Activated CD4-positive, alpha-beta T cell treated with anti-CD3 and anti-CD28 coated beads for 36 hours (primary cell): ENCODE results near the gene CNTNAP2. TPM values are rescaled to one million over a fixed set of nuclear protein-coding genes. Genes with fewer than 3 reads are reported as not detected.

ENCODE experiments used
- ATAC-seq: fragments of 200-7000 bp; cut with Tn5 transposase; one replicate; pipeline ENCODE4 v1.10.0; 2021; ENCODE audit warnings: mild to moderate bottlenecking, moderate library complexity
- CTCF ChIA-PET: fragments of 350-600 bp; sonication (Branson Sonifier 250); formaldehyde crosslinking; loops from one replicate; lab custom pipeline; 2021; ENCODE audit warnings: antibody characterized with exemption; lab: Charles Lee
- POLR2A ChIA-PET: fragments of 350-600 bp; sonication (Branson Sonifier 250); formaldehyde crosslinking; loops from one replicate; lab custom pipeline; 2021; ENCODE audit warnings: antibody characterized with exemption, inconsistent platforms; lab: Charles Lee
- DNase-seq: peaks from one replicate; pipeline ENCODE4 v3.0.0-alpha.2; 2020
- H3K27ac Mint-ChIP-seq: one replicate; pipeline ENCODE4 v1.8.0; 2021; ENCODE audit warnings: mixed read lengths
- H3K27me3 Mint-ChIP-seq: one replicate; pipeline ENCODE4 v1.8.0; 2021; ENCODE audit warnings: mixed read lengths
- H3K36me3 Mint-ChIP-seq: one replicate; pipeline ENCODE4 v1.8.0; 2021; ENCODE audit warnings: low read depth, mixed read lengths
- H3K4me1 Mint-ChIP-seq: one replicate; pipeline ENCODE4 v1.8.0; 2021; ENCODE audit warnings: mixed read lengths
- H3K4me3 Mint-ChIP-seq: one replicate; pipeline ENCODE4 v1.8.0; 2021; ENCODE audit warnings: mild to moderate bottlenecking, moderate library complexity, mixed read lengths
- H3K9me3 Mint-ChIP-seq: one replicate; pipeline ENCODE4 v1.8.0; 2021; ENCODE audit warnings: low read depth, mixed read lengths
- intact Hi-C, 2 experiments: fragments of 100-400 bp; cut with DNase I in 1 of 2; cut with micrococcal nuclease in 1 of 2; formaldehyde crosslinking; loops; one replicate each; pipeline versions ENCODE4 v1.14.2 to v1.15.1; 2022 to 2024; cut with DNase I, micrococcal nuclease
- total RNA-seq, 2 experiments: library from RNA; stranded (reverse); gene quantifications; one replicate each; pipeline ENCODE4 v1.2.3, GENCODE V29; 2021

CNTNAP2 gene
- total RNA-seq, 2 experiments from 2014 or later: not detected

GRCh38 chr7:146433501-146433900 lies 316.9 kb downstream of the CNTNAP2 start:
- H3K27ac Mint-ChIP-seq: no peak overlapping the region
- ATAC-seq: no peak
- no peaks in the 10 kb centered on the region for H3K4me1 Mint-ChIP-seq
- no peak overlapping the region for H3K4me3 Mint-ChIP-seq
- intact Hi-C loops: no loop called here
- H3K36me3 Mint-ChIP-seq: no peaks in the 10 kb centered on the region
- DNase-seq: no peak
- peaks cover 5% of the 10 kb centered on the region for H3K9me3 Mint-ChIP-seq
- POLR2A ChIA-PET: no interaction called here
- CTCF ChIA-PET: no interaction called here
- no peaks in the 10 kb centered on the region for H3K27me3 Mint-ChIP-seq

DNA sequence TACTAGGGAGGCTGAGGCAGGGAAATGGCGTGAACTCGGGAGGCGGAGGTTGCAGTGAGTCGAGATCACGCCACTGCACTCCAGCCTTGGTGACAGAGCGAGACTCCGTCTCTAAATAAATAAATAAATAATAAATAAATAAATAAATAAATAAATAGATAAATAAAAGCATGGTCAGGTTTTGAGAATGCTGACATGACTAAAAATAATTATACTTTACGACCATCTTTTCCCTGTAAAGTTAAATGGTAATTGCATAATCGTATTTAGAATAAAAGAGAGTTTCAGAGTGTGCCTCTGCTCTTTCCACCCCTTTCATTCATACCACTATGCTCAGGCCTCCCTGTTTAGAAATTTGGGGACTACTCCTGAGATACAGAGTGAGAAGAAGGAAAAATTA lies 326.5 kb downstream of the CNTNAP2 start:
- ATAC-seq (no peak), DNase-seq (no peak)
- Mint-ChIP-seq H3K27me3 (no peaks in the 10 kb centered on the region), H3K9me3 (peaks cover 4% of the 10 kb centered on the region), H3K36me3 (no peaks in the 10 kb centered on the region), H3K4me3 (no peak overlapping the region), H3K4me1 (no peaks in the 10 kb centered on the region), H3K27ac (no peak overlapping the region)
- intact Hi-C loops: no loop called here
- ChIA-PET POLR2A (no interaction called here), CTCF (interaction anchor here (0.7 kb wide), 1 partner anchor 111 kb away, joined by 3 read pairs; no protein-coding TSS in a partner anchor)

DNA sequence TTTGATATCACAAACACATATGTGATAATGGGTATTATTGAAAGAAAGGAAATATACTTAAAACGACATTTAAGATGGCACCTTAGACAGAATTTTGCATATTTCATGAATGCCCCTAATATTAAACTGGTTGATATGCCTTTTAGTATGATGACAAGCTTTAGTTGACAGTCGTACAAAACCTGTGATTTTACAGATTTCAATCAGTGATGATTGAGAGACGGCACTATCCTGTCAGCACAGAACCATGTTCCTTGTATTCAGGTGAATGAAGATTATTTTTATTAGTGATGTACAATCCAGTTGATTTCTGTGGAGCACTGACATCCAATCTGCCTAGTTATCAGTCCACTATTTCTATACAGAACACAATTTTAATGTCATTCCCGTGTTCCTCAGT lies 333.0 kb downstream of the CNTNAP2 start:
- CTCF ChIA-PET: no interaction called here

DNA sequence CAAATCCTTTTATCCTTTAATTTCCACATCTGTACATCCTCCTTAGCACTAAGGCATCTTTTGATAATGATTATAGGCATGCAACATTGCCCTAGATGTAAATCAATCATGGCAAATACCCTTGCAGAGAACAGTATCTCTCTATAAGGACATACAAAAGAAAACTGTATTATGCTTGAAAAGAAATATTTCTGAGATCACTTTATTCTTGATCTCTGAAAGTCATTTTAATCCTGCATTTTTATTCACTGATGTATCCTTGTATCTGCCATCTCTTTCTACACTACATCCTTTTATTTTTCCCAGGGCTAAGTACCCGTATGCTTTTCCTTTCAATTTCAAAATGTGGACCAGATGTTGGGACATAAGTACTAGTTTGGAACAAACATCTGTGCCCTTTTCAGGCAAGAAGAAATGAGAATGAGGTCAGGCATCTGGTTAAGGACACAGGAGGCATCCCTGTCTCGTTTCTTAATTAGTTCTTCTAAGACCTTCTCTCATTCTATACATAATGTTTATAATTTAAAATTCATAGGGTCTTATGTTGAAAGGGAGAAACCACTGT lies 338.6 kb downstream of the CNTNAP2 start:
- ATAC-seq (no peak), DNase-seq (no peak)
- Mint-ChIP-seq H3K27ac (no peak overlapping the region), H3K27me3 (no peaks in the 10 kb centered on the region), H3K36me3 (no peaks in the 10 kb centered on the region), H3K9me3 (peaks cover 1% of the 10 kb centered on the region), H3K4me3 (no peak overlapping the region), H3K4me1 (no peaks in the 10 kb centered on the region)
- ChIA-PET POLR2A (no interaction called here), CTCF (interaction anchor here (0.7 kb wide), 1 partner anchor 40 kb away, joined by 3 read pairs; no protein-coding TSS in a partner anchor)
- intact Hi-C loops: no loop called here

More for the DNA sequence above, 333.0 kb downstream of the CNTNAP2 start:
- Mint-ChIP-seq H3K9me3 (peaks cover 1% of the 10 kb centered on the region), H3K27ac (no peak overlapping the region), H3K4me3 (no peak overlapping the region), H3K4me1 (no peaks in the 10 kb centered on the region), H3K27me3 (no peaks in the 10 kb centered on the region), H3K36me3 (no peaks in the 10 kb centered on the region)
- POLR2A ChIA-PET: no interaction called here
- ATAC-seq: no peak
- intact Hi-C loops: no loop called here
- no peak for DNase-seq

DNA sequence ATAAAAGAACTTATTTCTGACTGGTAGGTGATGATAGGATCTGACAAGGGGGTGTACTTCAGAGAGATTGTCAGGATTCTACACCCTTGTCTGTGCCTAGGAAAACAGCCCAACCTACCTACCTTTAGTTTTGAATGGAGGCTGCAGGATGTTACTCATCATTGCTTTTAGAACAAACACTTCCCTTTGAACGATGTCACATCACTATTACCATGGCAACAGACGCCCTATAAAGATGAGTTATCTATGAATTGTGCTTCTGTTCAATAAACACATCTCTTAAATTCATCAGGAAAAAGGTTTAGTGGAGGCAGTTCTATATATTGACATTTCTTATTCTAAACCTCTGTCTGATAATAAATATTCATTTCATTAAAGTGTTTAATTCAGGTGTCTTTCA lies 362.4 kb downstream of the CNTNAP2 start:
- H3K36me3 Mint-ChIP-seq: no peaks in the 10 kb centered on the region

GRCh38 chr7:146486519-146486918 lies 369.9 kb downstream of the CNTNAP2 start:
- no peaks in the 10 kb centered on the region for H3K36me3 Mint-ChIP-seq
- ATAC-seq: no peak
- no peaks in the 10 kb centered on the region for H3K4me1 Mint-ChIP-seq
- H3K4me3 Mint-ChIP-seq: no peak overlapping the region
- ChIA-PET CTCF (no interaction called here), POLR2A (no interaction called here)
- no peak for DNase-seq
- no peaks in the 10 kb centered on the region for H3K27me3 Mint-ChIP-seq
- intact Hi-C loops: no loop called here
- no peaks in the 10 kb centered on the region for H3K9me3 Mint-ChIP-seq
- H3K27ac Mint-ChIP-seq: no peak overlapping the region

More for the DNA sequence above, 362.4 kb downstream of the CNTNAP2 start:
- POLR2A ChIA-PET: no interaction called here
- no peaks in the 10 kb centered on the region for H3K4me1 Mint-ChIP-seq
- ATAC-seq (no peak), DNase-seq (no peak)
- intact Hi-C loops: no loop called here
- H3K27me3 Mint-ChIP-seq: no peaks in the 10 kb centered on the region
- no peak overlapping the region for H3K4me3 Mint-ChIP-seq
- CTCF ChIA-PET: no interaction called here
- H3K27ac Mint-ChIP-seq: no peak overlapping the region
- H3K9me3 Mint-ChIP-seq: peaks cover 2% of the 10 kb centered on the region

GRCh38 chr7:146492017-146492416 lies 375.4 kb downstream of the CNTNAP2 start:
- H3K36me3 Mint-ChIP-seq: no peaks in the 10 kb centered on the region
- DNase-seq: no peak
- peaks cover 9% of the 10 kb centered on the region for H3K9me3 Mint-ChIP-seq
- no peak overlapping the region for H3K4me3 Mint-ChIP-seq
- no peak for ATAC-seq
- intact Hi-C loops: no loop called here
- POLR2A ChIA-PET: no interaction called here
- H3K27me3 Mint-ChIP-seq: no peaks in the 10 kb centered on the region
- H3K27ac Mint-ChIP-seq: no peak overlapping the region
- CTCF ChIA-PET: no interaction called here
- H3K4me1 Mint-ChIP-seq: no peaks in the 10 kb centered on the region

- Mint-ChIP-seq H3K9me3 (peaks cover 15% of the 10 kb centered on the region), H3K27me3 (no peaks in the 10 kb centered on the region), H3K36me3 (no peaks in the 10 kb centered on the region), H3K27ac (no peak overlapping the region), H3K4me1 (no peaks in the 10 kb centered on the region), H3K4me3 (no peak overlapping the region)
- intact Hi-C loops: no loop called here
- DNase-seq: no peak
- ChIA-PET POLR2A (no interaction called here), CTCF (no interaction called here)
- ATAC-seq: no peak
Observed at GRCh38 chr7:146494952-146495596, 378.5 kb downstream of the CNTNAP2 start.

- H3K4me1 Mint-ChIP-seq: no peaks in the 10 kb centered on the region
- no peak overlapping the region for H3K27ac Mint-ChIP-seq
- ChIA-PET CTCF (no interaction called here), POLR2A (no interaction called here)
- H3K36me3 Mint-ChIP-seq: no peaks in the 10 kb centered on the region
- ATAC-seq (no peak), DNase-seq (no peak)
- H3K9me3 Mint-ChIP-seq: peaks cover 17% of the 10 kb centered on the region
- no peak overlapping the region for H3K4me3 Mint-ChIP-seq
- H3K27me3 Mint-ChIP-seq: no peaks in the 10 kb centered on the region
- intact Hi-C loops: no loop called here
Observed at GRCh38 chr7:146496657-146497056, 380.1 kb downstream of the CNTNAP2 start.

DNA sequence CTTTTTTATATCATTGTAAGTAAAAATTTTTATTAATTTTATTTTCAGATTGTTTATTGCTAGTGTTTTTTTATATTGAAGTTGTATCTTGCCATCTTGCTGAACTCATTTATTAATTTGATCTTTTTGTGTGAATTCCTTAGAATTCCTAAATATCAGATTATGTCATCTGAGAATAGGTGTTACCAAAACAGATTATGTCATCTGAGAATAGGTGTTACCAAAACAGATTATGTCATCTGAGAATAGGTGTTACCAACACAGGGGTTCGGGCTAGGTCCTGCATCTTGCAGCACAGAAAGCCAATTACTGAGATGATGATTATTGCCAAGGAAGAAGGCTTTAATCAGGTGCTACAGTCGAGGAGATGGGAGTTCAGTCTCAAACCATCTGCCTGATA lies 383.4 kb downstream of the CNTNAP2 start:
- no peak overlapping the region for H3K27ac Mint-ChIP-seq
- no peaks in the 10 kb centered on the region for H3K36me3 Mint-ChIP-seq
- no peak for DNase-seq
- H3K4me1 Mint-ChIP-seq: no peaks in the 10 kb centered on the region
- no peak overlapping the region for H3K4me3 Mint-ChIP-seq
- peaks cover 23% of the 10 kb centered on the region for H3K9me3 Mint-ChIP-seq
- POLR2A ChIA-PET: no interaction called here
- no peaks in the 10 kb centered on the region for H3K27me3 Mint-ChIP-seq
- CTCF ChIA-PET: no interaction called here
- intact Hi-C loops: no loop called here
- no peak for ATAC-seq

- intact Hi-C loops: no loop called here
Observed at GRCh38 chr7:146503844-146504243, 387.2 kb downstream of the CNTNAP2 start.

DNA sequence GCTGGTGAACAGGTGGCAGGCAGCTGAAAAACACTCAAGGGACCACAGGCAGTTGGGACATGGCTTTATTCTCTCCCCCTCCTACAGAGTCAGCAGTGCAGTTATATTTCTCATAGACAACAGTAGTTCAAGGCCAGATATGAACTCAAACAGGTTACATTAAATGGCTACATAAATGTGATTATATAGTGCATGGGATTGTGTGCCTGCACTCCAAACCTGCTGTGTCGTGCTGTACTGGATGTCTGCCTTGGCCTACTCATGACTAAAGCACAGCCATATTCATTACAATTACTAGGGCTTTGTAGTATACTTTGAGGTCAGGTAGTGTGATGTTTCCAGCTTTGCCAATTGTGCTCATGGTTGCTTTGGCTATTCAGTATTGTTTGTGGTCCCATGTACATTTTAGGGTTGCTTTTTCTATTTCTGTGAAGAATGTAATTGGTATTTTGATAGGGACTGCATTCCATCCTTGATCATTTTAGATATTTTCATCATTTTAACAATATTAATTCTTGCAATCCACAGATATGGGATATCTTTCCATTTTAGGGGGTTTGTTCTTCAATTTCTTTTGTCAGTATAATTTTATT lies 393.6 kb downstream of the CNTNAP2 start:
- POLR2A ChIA-PET: no interaction called here
- CTCF ChIA-PET: no interaction called here
- Mint-ChIP-seq H3K9me3 (peaks cover 34% of the 10 kb centered on the region), H3K4me3 (no peak overlapping the region), H3K4me1 (no peaks in the 10 kb centered on the region), H3K27ac (no peak overlapping the region), H3K36me3 (peaks cover 2% of the 10 kb centered on the region), H3K27me3 (no peaks in the 10 kb centered on the region)
- intact Hi-C loops: no loop called here
- DNase-seq: no peak
- ATAC-seq: no peak

More at GRCh38 chr7:146503844-146504243, 387.2 kb downstream of the CNTNAP2 start:
- no peaks in the 10 kb centered on the region for H3K4me1 Mint-ChIP-seq
- ATAC-seq: no peak
- H3K4me3 Mint-ChIP-seq: no peak overlapping the region
- CTCF ChIA-PET: no interaction called here
- no peaks in the 10 kb centered on the region for H3K27me3 Mint-ChIP-seq
- no peak for DNase-seq
- peaks cover 10% of the 10 kb centered on the region for H3K9me3 Mint-ChIP-seq
- H3K27ac Mint-ChIP-seq: no peak overlapping the region
- POLR2A ChIA-PET: no interaction called here
- H3K36me3 Mint-ChIP-seq: no peaks in the 10 kb centered on the region
